HG02642 (cell line): ENCODE measurements around the gene LIM2.
"Not testable (repeated sequence)": the region's sequence is repeated elsewhere in the genome, so short reads cannot be mapped to it uniquely, and the experiment has no call there.

ENCODE experiments used
- ATAC-seq: cut with Tn5 transposase; IDR thresholded peaks from one replicate; pipeline ENCODE4 v1.9.1; 2021; ENCODE audit warnings: mild to moderate bottlenecking; ENCODE audit not compliant: unreplicated experiment, poor library complexity

Gene LIM2

GRCh38 chr19:51387924-51388389 is at the start of gene LIM2:
Gene LIM2, minus strand, starts transcription at chr19:51387974. Its CDS starts 531 bp downstream, at chr19:51387443.
- ATAC-seq = no peak

- no peak for ATAC-seq
Measured at GRCh38 chr19:51434456-51434855, 46.7 kb upstream of the LIM2 start.

GRCh38 chr19:51433043-51433442 is 45.3 kb upstream of the LIM2 start:
- ATAC-seq = no peak

- ATAC-seq = no peak
Measured at GRCh38 chr19:51431124-51431523, 43.4 kb upstream of the LIM2 start.

- ATAC-seq = no peak
Measured at GRCh38 chr19:51430221-51430620, 42.4 kb upstream of the LIM2 start.

- no peak for ATAC-seq
Measured at GRCh38 chr19:51427201-51427600, 39.4 kb upstream of the LIM2 start.

- ATAC-seq = peak; percentile 52
Measured at GRCh38 chr19:51422053-51422448, 34.3 kb upstream of the LIM2 start.

- ATAC-seq = no peak
Measured at GRCh38 chr19:51421229-51422052, 33.7 kb upstream of the LIM2 start.

GRCh38 chr19:51420511-51420910 is 32.7 kb upstream of the LIM2 start:
- not testable (repeated sequence) for ATAC-seq

- ATAC-seq = no peak
Measured at GRCh38 chr19:51418707-51419106, 30.9 kb upstream of the LIM2 start.

- peak; percentile 32 for ATAC-seq
Measured at GRCh38 chr19:51417810-51418157, 30.0 kb upstream of the LIM2 start.

GRCh38 chr19:51417107-51417809 is 29.5 kb upstream of the LIM2 start, which contains the start of gene SIGLEC10:
Gene SIGLEC10, minus strand, starts transcription at chr19:51417642. Its CDS starts 61 bp downstream, at chr19:51417581.
- ATAC-seq = peak; percentile 58

- not testable (repeated sequence) for ATAC-seq
Measured at GRCh38 chr19:51416422-51416821, 28.6 kb upstream of the LIM2 start.

GRCh38 chr19:51415187-51415586 is 27.4 kb upstream of the LIM2 start:
- ATAC-seq = no peak

- ATAC-seq = no peak
Measured at GRCh38 chr19:51410950-51411748, 23.4 kb upstream of the LIM2 start.

GRCh38 chr19:51407511-51408131 is 19.8 kb upstream of the LIM2 start:
- ATAC-seq = no peak

GRCh38 chr19:51402117-51402516 is 14.3 kb upstream of the LIM2 start:
- no peak for ATAC-seq

- ATAC-seq = not testable (repeated sequence)
Measured at GRCh38 chr19:51399936-51400335, 12.2 kb upstream of the LIM2 start.

- no peak for ATAC-seq
Measured at GRCh38 chr19:51399231-51399630, 11.5 kb upstream of the LIM2 start.

GRCh38 chr19:51398096-51398704 is 10.4 kb upstream of the LIM2 start:
- no peak for ATAC-seq
